Heart left ventricle (tissue), 13 donors: ENCODE results near the gene BRSK2.

ENCODE experiments used
- POLR2A ChIP-seq, 2 donors: fragments of 450-650 bp; IDR thresholded peaks; one replicate each; pipeline ENCODE4 v1.6.1; 2017; ENCODE audit warnings: antibody characterized with exemption in 2 of 2, mild to moderate bottlenecking in 2 of 2, moderate library complexity in 2 of 2
- TF ChIP-seq, protein P1 (sequence below), 12 donors: fragments of 200-600 bp; sonication (generic) in 4 of 12; IDR thresholded peaks; one replicate each; pipeline versions ENCODE4 v1.5.0 to v1.8.0; 2018 to 2022; ENCODE audit warnings: antibody characterized with exemption in 12 of 12, mild to moderate bottlenecking in 5 of 12
- donor health status: ischemic (EF 13 %, LVEDD 7.1; RV severe dilation, severe dysfunction).
- donor health status: DM: no; HTN: yes; CAD: no.
- donor health status: DM: no; HTN: no; CAD: no.
- donor health status: ischemic (EF 25% LVEDD 6.9; RV normal size, moderate dysfunction).
- donor health status: ischemic (EF 25% LVEDD 5.7; RV mildly dilated, moderate dysfunction).
- donor health status: ischemic (EF 35%, LVEDD 5.7; RV mildly dilated, moderate dysfunction).
- donor health status: nonischemic (EF 11% LVEDD 7.7; RV severe dilation, severe dysfunction).
- donor health status: DM: yes; HTN: yes; CAD: no.
- donor health status: PGD.
- donor health status: ischemic (EF 29% LVEDD 5.4; RV normal size, mild dysfunction).
- donor health status: nonischemic (EF 23%, LVEDD 6.1; RV moderate dilation, normal function).

- TF ChIP-seq, protein P1, sequence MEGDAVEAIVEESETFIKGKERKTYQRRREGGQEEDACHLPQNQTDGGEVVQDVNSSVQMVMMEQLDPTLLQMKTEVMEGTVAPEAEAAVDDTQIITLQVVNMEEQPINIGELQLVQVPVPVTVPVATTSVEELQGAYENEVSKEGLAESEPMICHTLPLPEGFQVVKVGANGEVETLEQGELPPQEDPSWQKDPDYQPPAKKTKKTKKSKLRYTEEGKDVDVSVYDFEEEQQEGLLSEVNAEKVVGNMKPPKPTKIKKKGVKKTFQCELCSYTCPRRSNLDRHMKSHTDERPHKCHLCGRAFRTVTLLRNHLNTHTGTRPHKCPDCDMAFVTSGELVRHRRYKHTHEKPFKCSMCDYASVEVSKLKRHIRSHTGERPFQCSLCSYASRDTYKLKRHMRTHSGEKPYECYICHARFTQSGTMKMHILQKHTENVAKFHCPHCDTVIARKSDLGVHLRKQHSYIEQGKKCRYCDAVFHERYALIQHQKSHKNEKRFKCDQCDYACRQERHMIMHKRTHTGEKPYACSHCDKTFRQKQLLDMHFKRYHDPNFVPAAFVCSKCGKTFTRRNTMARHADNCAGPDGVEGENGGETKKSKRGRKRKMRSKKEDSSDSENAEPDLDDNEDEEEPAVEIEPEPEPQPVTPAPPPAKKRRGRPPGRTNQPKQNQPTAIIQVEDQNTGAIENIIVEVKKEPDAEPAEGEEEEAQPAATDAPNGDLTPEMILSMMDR (IDR thresholded peaks at IDR 0.05), result no peak
- no peak for TF ChIP-seq POLR2A (IDR thresholded peaks at IDR 0.05)
These were observed 18.8 kb upstream of the BRSK2 start for GRCh38 chr11:1371026-1371325.
